Effector CD4-positive, alpha-beta T cell (primary cell): ENCODE results near the gene CLMN.
"Not testable (repeated sequence)": the region's sequence is repeated elsewhere in the genome, so short reads cannot be mapped to it uniquely, and the experiment has no call there.

Source experiments
- DNase-seq: peaks from one replicate; pipeline ENCODE4 v3.0.0-alpha.2; 2020

Gene CLMN

GRCh38 chr14:95155045-95155444, 164.7 kb downstream of the CLMN start:
- DNase-seq: no peak

GRCh38 chr14:95153866-95154265, 165.8 kb downstream of the CLMN start:
- no peak for DNase-seq

- no peak for DNase-seq
These were observed 168.1 kb downstream of the CLMN start for GRCh38 chr14:95151561-95151960.

GRCh38 chr14:95150910-95151309, 168.8 kb downstream of the CLMN start:
- DNase-seq: no peak

GRCh38 chr14:95149441-95149840, 170.3 kb downstream of the CLMN start:
- no peak for DNase-seq

GRCh38 chr14:95147597-95147996, 172.1 kb downstream of the CLMN start:
- no peak for DNase-seq

- DNase-seq: no peak
These were observed 173.5 kb downstream of the CLMN start for GRCh38 chr14:95146079-95146771.

- no peak for DNase-seq
These were observed 174.9 kb downstream of the CLMN start for GRCh38 chr14:95144849-95145248.

- DNase-seq: no peak
These were observed 175.7 kb downstream of the CLMN start for GRCh38 chr14:95143808-95144620.

GRCh38 chr14:95142208-95142607, 177.5 kb downstream of the CLMN start:
- DNase-seq: no peak

GRCh38 chr14:95141684-95142083, 178.0 kb downstream of the CLMN start:
- no peak for DNase-seq

- DNase-seq: no peak
These were observed 179.4 kb downstream of the CLMN start for GRCh38 chr14:95140060-95140858.

- DNase-seq: no peak
These were observed 180.8 kb downstream of the CLMN start for GRCh38 chr14:95138876-95139275.

- not testable (repeated sequence) for DNase-seq
These were observed 181.3 kb downstream of the CLMN start for GRCh38 chr14:95138455-95138854.

- no peak for DNase-seq
These were observed 181.9 kb downstream of the CLMN start for GRCh38 chr14:95137804-95138167.

GRCh38 chr14:95137164-95137803, 182.4 kb downstream of the CLMN start:
- DNase-seq: no peak

GRCh38 chr14:95136631-95137030, 183.1 kb downstream of the CLMN start:
- DNase-seq: no peak

GRCh38 chr14:95134304-95134933, 185.3 kb downstream of the CLMN start:
- DNase-seq: no peak

- no peak for DNase-seq
These were observed 186.4 kb downstream of the CLMN start for GRCh38 chr14:95133282-95133681.

GRCh38 chr14:95132760-95133159, 186.9 kb downstream of the CLMN start:
- DNase-seq: no peak
